Measurements from ENCODE around the gene PSMD5. TPM values are rescaled to one million over a fixed set of nuclear protein-coding genes. Genes with fewer than 3 reads are reported as not detected.

PSMD5 gene
- total and polyA plus RNA-seq, 10 of the 15 experiments (the other 5 are each of a cell fraction or from before 2014, with no cell fraction given): 8.8 to 47.7 (median 25.1) TPM

DNA sequence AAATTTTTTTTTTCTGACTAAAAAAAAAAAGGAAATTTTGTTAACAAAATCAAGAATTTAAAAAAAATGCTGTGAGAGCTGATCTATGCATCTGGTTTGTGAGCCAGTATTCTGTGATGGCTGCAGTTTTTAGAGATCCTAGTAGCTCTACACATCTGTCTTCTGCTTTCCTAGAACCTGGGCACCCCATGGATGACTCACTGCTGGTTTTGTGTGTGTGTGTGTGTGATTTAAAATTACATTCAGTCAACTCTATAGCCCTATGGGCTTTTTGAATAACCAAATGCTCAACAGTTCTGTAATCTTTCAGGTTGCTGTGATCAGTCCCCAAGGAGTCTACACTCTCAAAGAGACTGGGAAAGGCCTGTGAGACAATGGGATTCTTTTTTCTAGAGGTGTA is 2.5 kb upstream of the PSMD5 start:
- in situ Hi-C loops (cut with MboI): no loop called here
- FAIRE-seq (no peak), ATAC-seq (no peak), DNase-seq (ENCODE audit: low read depth, low spot score) (no peak)
- no peaks in the 10 kb centered on the region for H3K27me3 ChIP-seq (replicated peaks in 1 of 2; ENCODE audit: control insufficient read depth in 2 of 2, insufficient read depth in 2 of 2, low read length in 1 of 2)
- H3K9ac ChIP-seq (ENCODE audit: control insufficient read depth, insufficient read depth, low read length): no peak overlapping the region
- intact Hi-C loops (cut with micrococcal nuclease; ENCODE audit: unreplicated experiment): no loop called here
- peaks cover 6% of the 10 kb centered on the region; the same call in 1 of the 2 replicates for H3K4me1 ChIP-seq (ENCODE audit: control insufficient read depth, insufficient read depth, low read length)
- SMC1A ChIA-PET (ENCODE audit: uncharacterized antibody, unreplicated experiment): interaction anchor here (0.8 to 1.3 kb wide), 4 partner anchors 51 to 184 kb away, joined by 3 to 5 read pairs (median 3); partner anchors contain the start of gene FBXW2
- no peaks in the 10 kb centered on the region for H3K9me3 ChIP-seq (replicated peaks; ENCODE audit: control insufficient read depth, insufficient read depth, low read length)
- H3K4me2 ChIP-seq (ENCODE audit: control insufficient read depth, insufficient read depth): no peak overlapping the region
- BruUV-seq (replicated peaks): no TSS peak
- H2AFZ ChIP-seq (ENCODE audit: control insufficient read depth, low read depth, low read length): no peak overlapping the region
- CTCF ChIA-PET: interaction anchor here (1.1 to 2.2 kb wide), 2 partner anchors 12 to 90 kb away, joined by 4 to 8 read pairs; no protein-coding TSS in a partner anchor
- H3K27ac ChIP-seq (ENCODE audit: control insufficient read depth, insufficient read depth): no peak overlapping the region
- H3K4me3 ChIP-seq: no peak overlapping the region
- peaks cover 0 to 4% of the 10 kb centered on the region in 2 experiments; a peak in 2 of 4 replicates for H3K36me3 ChIP-seq (ENCODE audit: control insufficient read depth in 2 of 2, insufficient read depth in 2 of 2, low read length in 1 of 2)
- no peaks in the 10 kb centered on the region for H4K20me1 ChIP-seq (ENCODE audit: control insufficient read depth, insufficient read depth)
- POLR2A ChIA-PET: interaction anchor here (0.7 to 1.2 kb wide), 3 partner anchors 11 to 363 kb away, joined by 3 to 4 read pairs (median 3); no protein-coding TSS in a partner anchor
- H3K79me2 ChIP-seq (ENCODE audit: control insufficient read depth, insufficient read depth, low read length): peaks cover 36% of the 10 kb centered on the region
- RAD21 ChIA-PET (ENCODE audit: unreplicated experiment): interaction anchor here (0.7 to 1.0 kb wide), 2 partner anchors 21 to 475 kb away, joined by 3 read pairs; no protein-coding TSS in a partner anchor
- TF ChIP-seq FOS (IDR thresholded peaks at IDR 0.05; ENCODE audit: borderline replicate concordance, extremely low read depth, insufficient read length) (no peak), MXI1 (IDR thresholded peaks at IDR 0.05; ENCODE audit: low read depth, low read length) (no peak), ATF7 (IDR thresholded peaks at IDR 0.05; ENCODE audit: low read depth) (no peak), ETV6 (conservative IDR thresholded peaks at IDR 0.05 in 1 of 2, IDR thresholded peaks at IDR 0.05 in 1 of 2; ENCODE audit: borderline replicate concordance in 1 of 2, low read depth in 1 of 2) (no peak), TCF3 (IDR thresholded peaks at IDR 0.05; ENCODE audit: borderline replicate concordance, insufficient read depth, low read depth, low read length) (no peak), RELA (IDR thresholded peaks at IDR 0.05; ENCODE audit: borderline replicate concordance, partially characterized antibody) (no peak), EED (IDR thresholded peaks at IDR 0.05; ENCODE audit: low read depth) (no peak), NR2C2 (IDR thresholded peaks at IDR 0.05; ENCODE audit: borderline replicate concordance, control insufficient read depth, insufficient read length, low read depth) (no peak), MEF2B (IDR thresholded peaks at IDR 0.05; ENCODE audit: partially characterized antibody, poor library complexity, severe bottlenecking) (no peak), ZBTB4 (CRISPR knock-in tag; IDR thresholded peaks at IDR 0.05) (no peak)
- TF ChIP-seq, protein P1, sequence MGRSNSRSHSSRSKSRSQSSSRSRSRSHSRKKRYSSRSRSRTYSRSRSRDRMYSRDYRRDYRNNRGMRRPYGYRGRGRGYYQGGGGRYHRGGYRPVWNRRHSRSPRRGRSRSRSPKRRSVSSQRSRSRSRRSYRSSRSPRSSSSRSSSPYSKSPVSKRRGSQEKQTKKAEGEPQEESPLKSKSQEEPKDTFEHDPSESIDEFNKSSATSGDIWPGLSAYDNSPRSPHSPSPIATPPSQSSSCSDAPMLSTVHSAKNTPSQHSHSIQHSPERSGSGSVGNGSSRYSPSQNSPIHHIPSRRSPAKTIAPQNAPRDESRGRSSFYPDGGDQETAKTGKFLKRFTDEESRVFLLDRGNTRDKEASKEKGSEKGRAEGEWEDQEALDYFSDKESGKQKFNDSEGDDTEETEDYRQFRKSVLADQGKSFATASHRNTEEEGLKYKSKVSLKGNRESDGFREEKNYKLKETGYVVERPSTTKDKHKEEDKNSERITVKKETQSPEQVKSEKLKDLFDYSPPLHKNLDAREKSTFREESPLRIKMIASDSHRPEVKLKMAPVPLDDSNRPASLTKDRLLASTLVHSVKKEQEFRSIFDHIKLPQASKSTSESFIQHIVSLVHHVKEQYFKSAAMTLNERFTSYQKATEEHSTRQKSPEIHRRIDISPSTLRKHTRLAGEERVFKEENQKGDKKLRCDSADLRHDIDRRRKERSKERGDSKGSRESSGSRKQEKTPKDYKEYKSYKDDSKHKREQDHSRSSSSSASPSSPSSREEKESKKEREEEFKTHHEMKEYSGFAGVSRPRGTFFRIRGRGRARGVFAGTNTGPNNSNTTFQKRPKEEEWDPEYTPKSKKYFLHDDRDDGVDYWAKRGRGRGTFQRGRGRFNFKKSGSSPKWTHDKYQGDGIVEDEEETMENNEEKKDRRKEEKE (IDR thresholded peaks at IDR 0.05): no peak
- TF ChIP-seq, protein P2, sequence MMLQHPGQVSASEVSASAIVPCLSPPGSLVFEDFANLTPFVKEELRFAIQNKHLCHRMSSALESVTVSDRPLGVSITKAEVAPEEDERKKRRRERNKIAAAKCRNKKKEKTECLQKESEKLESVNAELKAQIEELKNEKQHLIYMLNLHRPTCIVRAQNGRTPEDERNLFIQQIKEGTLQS (IDR thresholded peaks at IDR 0.05; ENCODE audit: borderline replicate concordance, extremely low read depth, low read depth, low read length): no peak
- TF ChIP-seq, protein P3, sequence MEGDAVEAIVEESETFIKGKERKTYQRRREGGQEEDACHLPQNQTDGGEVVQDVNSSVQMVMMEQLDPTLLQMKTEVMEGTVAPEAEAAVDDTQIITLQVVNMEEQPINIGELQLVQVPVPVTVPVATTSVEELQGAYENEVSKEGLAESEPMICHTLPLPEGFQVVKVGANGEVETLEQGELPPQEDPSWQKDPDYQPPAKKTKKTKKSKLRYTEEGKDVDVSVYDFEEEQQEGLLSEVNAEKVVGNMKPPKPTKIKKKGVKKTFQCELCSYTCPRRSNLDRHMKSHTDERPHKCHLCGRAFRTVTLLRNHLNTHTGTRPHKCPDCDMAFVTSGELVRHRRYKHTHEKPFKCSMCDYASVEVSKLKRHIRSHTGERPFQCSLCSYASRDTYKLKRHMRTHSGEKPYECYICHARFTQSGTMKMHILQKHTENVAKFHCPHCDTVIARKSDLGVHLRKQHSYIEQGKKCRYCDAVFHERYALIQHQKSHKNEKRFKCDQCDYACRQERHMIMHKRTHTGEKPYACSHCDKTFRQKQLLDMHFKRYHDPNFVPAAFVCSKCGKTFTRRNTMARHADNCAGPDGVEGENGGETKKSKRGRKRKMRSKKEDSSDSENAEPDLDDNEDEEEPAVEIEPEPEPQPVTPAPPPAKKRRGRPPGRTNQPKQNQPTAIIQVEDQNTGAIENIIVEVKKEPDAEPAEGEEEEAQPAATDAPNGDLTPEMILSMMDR (IDR thresholded peaks at IDR 0.05 in 2 of 3, conservative IDR thresholded peaks at IDR 0.05 in 1 of 3; ENCODE audit: control insufficient read depth in 2 of 3, extremely low read depth in 1 of 3, insufficient read depth in 1 of 3, low read depth in 3 of 3, low read length in 3 of 3): no peak

All from GM12878 (cell line).